B cell (primary cell): ENCODE results near the gene TREM1. TPM values are rescaled to one million over a fixed set of nuclear protein-coding genes. Genes with fewer than 3 reads are reported as not detected.

Source experiments
- ATAC-seq: fragments of 200-7000 bp; cut with Tn5 transposase; one replicate; pipeline ENCODE4 v1.10.0; 2021; ENCODE audit warnings: low read depth, mild to moderate bottlenecking, moderate number of reproducible peaks, moderate library complexity
- CTCF ChIA-PET: fragments of 350-600 bp; sonication (Branson Sonifier 250); formaldehyde crosslinking; loops from one replicate; lab custom pipeline; 2021; ENCODE audit warnings: antibody characterized with exemption, inconsistent platforms; lab: Charles Lee
- POLR2A ChIA-PET: fragments of 350-600 bp; sonication (Branson Sonifier 250); formaldehyde crosslinking; loops from one replicate; lab custom pipeline; 2021; ENCODE audit warnings: antibody characterized with exemption; lab: Charles Lee
- DNase-seq: peaks from one replicate; pipeline ENCODE4 v3.0.0; 2013
- H2AFZ ChIP-seq: 2 replicates; pipeline ENCODE4 v1.6.1; 2012; ENCODE audit warnings: mild to moderate bottlenecking, low read depth, low read length; ENCODE audit not compliant: insufficient read depth, poor library complexity, severe bottlenecking
- H3K27ac ChIP-seq, 2 donors: 1 replicate in 1 of 2; 2 replicates in 1 of 2; pipeline ENCODE4 v1.5.1; 2012 to 2013; ENCODE audit warnings: low read length in 2 of 2, mild to moderate bottlenecking in 2 of 2, moderate library complexity in 1 of 2
- H3K27me3 ChIP-seq, 4 experiments: fragments of 200-600 bp in 1 of 4; sonication (generic) in 1 of 4; replicated peaks in 1 of 4; 1 replicate in 2 of 4; 2 replicates in 2 of 4; pipeline versions ENCODE4 v1.6.1 to v1.7.0; 2013 to 2016; ENCODE audit warnings: low read length in 3 of 4, mild to moderate bottlenecking in 2 of 4, mixed read lengths in 1 of 4, moderate library complexity in 1 of 4; ENCODE audit not compliant: insufficient read depth in 4 of 4, control insufficient read depth in 3 of 4; ENCODE audit errors: control extremely low read depth in 1 of 4
- H3K36me3 ChIP-seq, 2 experiments: replicated peaks in 1 of 2; 1 replicate in 1 of 2; 2 replicates in 1 of 2; pipeline versions ENCODE4 v1.6.1 to v1.7.1; 2013; ENCODE audit warnings: low read length in 1 of 2; ENCODE audit not compliant: insufficient read depth in 2 of 2, control insufficient read depth in 1 of 2; ENCODE audit errors: control extremely low read depth in 1 of 2, extremely low read depth in 1 of 2
- H3K4me1 ChIP-seq, 2 donors: fragments of 200-600 bp in 1 of 2; sonication (generic) in 1 of 2; 1 replicate in 1 of 2; 2 replicates in 1 of 2; pipeline versions ENCODE4 v1.5.1 to v1.6.1; 2013 to 2017; ENCODE audit warnings: low read length in 2 of 2; ENCODE audit not compliant: control insufficient read depth in 2 of 2, insufficient read depth in 2 of 2
- H3K4me2 ChIP-seq: replicated peaks from 2 replicates; pipeline ENCODE3; 2012; ENCODE audit warnings: mild to moderate bottlenecking, low read depth, low read length; ENCODE audit not compliant: poor library complexity, severe bottlenecking
- H3K4me3 ChIP-seq, 5 experiments: fragments of 200-600 bp in 1 of 5; sonication (generic) in 1 of 5; 1 replicate in 3 of 5; 2 replicates in 2 of 5; pipeline versions ENCODE4 v1.5.1 to v1.7.0; 2011 to 2016; ENCODE audit warnings: low read length in 4 of 5, mild to moderate bottlenecking in 4 of 5, low read depth in 2 of 5, control low read depth in 1 of 5, moderate library complexity in 1 of 5; ENCODE audit not compliant: insufficient read depth in 1 of 5; ENCODE audit errors: control extremely low read depth in 1 of 5, extremely low read depth in 1 of 5
- H3K79me2 ChIP-seq: fragments of 200-600 bp; sonication (generic); one replicate; pipeline ENCODE4 v1.6.0; 2016; ENCODE audit warnings: low read length; ENCODE audit not compliant: control insufficient read depth, insufficient read depth
- H3K9ac ChIP-seq: fragments of 200-600 bp; sonication (generic); 2 replicates; pipeline ENCODE4 v1.6.1; 2017; ENCODE audit warnings: mild to moderate bottlenecking, low read length, moderate library complexity
- H3K9me3 ChIP-seq, 3 donors: one replicate each; pipeline versions ENCODE4 v1.6.1 to v1.7.1; 2013; ENCODE audit warnings: low read length in 2 of 3; ENCODE audit not compliant: control insufficient read depth in 2 of 3, insufficient read depth in 1 of 3; ENCODE audit errors: control extremely low read depth in 1 of 3
- H4K20me1 ChIP-seq: 2 replicates; pipeline ENCODE4 v1.6.0; 2012; ENCODE audit warnings: mild to moderate bottlenecking, low read length; ENCODE audit not compliant: insufficient read depth, control insufficient read depth, poor library complexity, severe bottlenecking
- H3K27ac Mint-ChIP-seq: one replicate; pipeline ENCODE4 v1.8.0; 2021; ENCODE audit warnings: mixed read lengths
- H3K27me3 Mint-ChIP-seq: one replicate; pipeline ENCODE4 v1.8.0; 2021; ENCODE audit warnings: mixed read lengths
- H3K4me1 Mint-ChIP-seq: one replicate; pipeline ENCODE4 v1.8.0; 2021; ENCODE audit warnings: mixed read lengths
- H3K4me3 Mint-ChIP-seq: one replicate; pipeline ENCODE4 v1.8.0; 2021; ENCODE audit warnings: mixed read lengths
- H3K9me3 Mint-ChIP-seq: one replicate; pipeline ENCODE4 v1.8.0; 2022; ENCODE audit warnings: mixed read lengths; ENCODE audit not compliant: insufficient read depth
- CTCF ChIP-seq: fragments of 200-600 bp; IDR thresholded peaks from one replicate; pipeline ENCODE4 v1.8.0; 2022; ENCODE audit warnings: antibody characterized with exemption, mild to moderate bottlenecking
- EZH2 ChIP-seq: IDR thresholded peaks from 2 replicates; pipeline ENCODE4 v1.6.1; 2012; ENCODE audit warnings: borderline replicate concordance, low read depth, mild to moderate bottlenecking, moderate library complexity, low read length; ENCODE audit not compliant: insufficient read depth, poor library complexity, severe bottlenecking
- WGBS: methylation state at CpG from one replicate; pipeline ENCODE4 v1.1.5; 2013; ENCODE audit warnings: missing lambda C conversion rate; ENCODE audit not compliant: insufficient coverage; 5-methylcytosine and 5-hydroxymethylcytosine counted together
- intact Hi-C: fragments of 100-400 bp; cut with micrococcal nuclease; formaldehyde crosslinking; loops from one replicate; pipeline ENCODE4 v1.10.0; 2022
- polyA plus RNA-seq: library from polyadenylated mRNA; depleted of rRNA; stranded (reverse); fragments of >200 nt; gene quantifications from 2 replicates; pipeline ENCODE4 v1.2.3, GENCODE V29; 2012
- total RNA-seq, 2 donors: library from RNA; stranded (reverse); fragments of 120-200 nt in 1 of 2; gene quantifications; 1 replicate in 1 of 2; 2 replicates in 1 of 2; pipeline versions ENCODE4 v1.2.3 to v1.2.4, GENCODE V29; 2013 to 2022

The TREM1 gene
- total and polyA plus RNA-seq, 2 donors (not counting 1 experiment from before 2014, with no cell fraction given): 1.9 TPM; not detected in 1

GRCh38 chr6:41272591-41273240 lies 13.8 kb downstream of the TREM1 start:
- no peaks in the 10 kb centered on the region for H3K27me3 ChIP-seq
- H3K27ac ChIP-seq: no peak overlapping the region
- POLR2A ChIA-PET: no interaction called here
- H3K4me1 Mint-ChIP-seq: peaks cover 50% of the 10 kb centered on the region
- H3K27ac Mint-ChIP-seq: no peak overlapping the region
- peaks cover 36 to 53% of the 10 kb centered on the region in 2 donors for H3K4me1 ChIP-seq
- no peaks in the 10 kb centered on the region for H3K79me2 ChIP-seq
- H3K4me2 ChIP-seq: peak overlapping the region; percentile 20
- H3K9ac ChIP-seq: no peak overlapping the region
- CTCF ChIA-PET: interaction anchor here (0.6 to 1.4 kb wide), 2 partner anchors 34 to 44 kb away, joined by 3 read pairs; no protein-coding TSS in a partner anchor
- no peaks in the 10 kb centered on the region for H4K20me1 ChIP-seq
- intact Hi-C loops: loop anchor here (10.0 kb wide), 1 partner anchor 198 kb away; the partner anchor contains the start of genes NFYA and OARD1
- no peaks in the 10 kb centered on the region for H3K9me3 Mint-ChIP-seq
- H3K4me3 ChIP-seq: no peak overlapping the region
- no peaks in the 10 kb centered on the region for H3K27me3 Mint-ChIP-seq
- ATAC-seq: no peak
- WGBS: 95% methylated on average over 4 of the region's 5 CpGs
- no peaks in the 10 kb centered on the region for H3K9me3 ChIP-seq
- DNase-seq: no peak
- H3K36me3 ChIP-seq: no peaks in the 10 kb centered on the region
- H3K4me3 Mint-ChIP-seq: no peak overlapping the region
- TF ChIP-seq EZH2 (no peak), CTCF (no peak)
- no peak overlapping the region for H2AFZ ChIP-seq

GRCh38 chr6:41271901-41272395 lies 14.5 kb downstream of the TREM1 start:
- Histone ChIP-seq H3K9me3 (no peaks in the 10 kb centered on the region), H2AFZ (no peak overlapping the region), H3K4me1 (peaks cover 36 to 49% of the 10 kb centered on the region in 2 donors), H3K27me3 (no peaks in the 10 kb centered on the region), H3K27ac (no peak overlapping the region), H3K36me3 (no peaks in the 10 kb centered on the region), H3K4me2 (peak overlapping the region; percentile 20), H3K4me3 (no peak overlapping the region), H3K79me2 (no peaks in the 10 kb centered on the region), H4K20me1 (no peaks in the 10 kb centered on the region), H3K9ac (no peak overlapping the region)
- CTCF ChIA-PET: interaction anchor here (0.6 to 1.4 kb wide), 2 partner anchors 35 to 44 kb away, joined by 3 read pairs; no protein-coding TSS in a partner anchor
- no peak for ATAC-seq
- no peak overlapping the region for H3K4me3 Mint-ChIP-seq
- POLR2A ChIA-PET: no interaction called here
- peaks cover 46% of the 10 kb centered on the region for H3K4me1 Mint-ChIP-seq
- no peaks in the 10 kb centered on the region for H3K9me3 Mint-ChIP-seq
- intact Hi-C loops: loop anchor here (10.0 kb wide), 1 partner anchor 197 kb away; the partner anchor contains the start of genes NFYA and OARD1
- TF ChIP-seq CTCF: no peak
- TF ChIP-seq EZH2: no peak
- H3K27me3 Mint-ChIP-seq: no peaks in the 10 kb centered on the region
- no peak for DNase-seq
- H3K27ac Mint-ChIP-seq: peak overlapping the region; percentile 18
- 63% methylated on average over 6 of the region's 7 CpGs for WGBS
